B cell (primary cell): ENCODE data around the gene ZG16. TPM values are rescaled to one million over a fixed set of nuclear protein-coding genes. Genes with fewer than 3 reads are reported as not detected.
"Not testable (repeated sequence)": the region's sequence is repeated elsewhere in the genome, so short reads cannot be mapped to it uniquely, and the experiment has no call there.

Source experiments
- ATAC-seq: fragments of 200-7000 bp; cut with Tn5 transposase; one replicate; pipeline ENCODE4 v1.10.0; 2021; ENCODE audit warnings: low read depth, mild to moderate bottlenecking, moderate number of reproducible peaks, moderate library complexity
- CTCF ChIA-PET: fragments of 350-600 bp; sonication (Branson Sonifier 250); formaldehyde crosslinking; loops from one replicate; lab custom pipeline; 2021; ENCODE audit warnings: antibody characterized with exemption, inconsistent platforms; lab: Charles Lee
- POLR2A ChIA-PET: fragments of 350-600 bp; sonication (Branson Sonifier 250); formaldehyde crosslinking; loops from one replicate; lab custom pipeline; 2021; ENCODE audit warnings: antibody characterized with exemption; lab: Charles Lee
- DNase-seq: peaks from one replicate; pipeline ENCODE4 v3.0.0; 2013
- H2AFZ ChIP-seq: 2 replicates; pipeline ENCODE4 v1.6.1; 2012; ENCODE audit warnings: mild to moderate bottlenecking, low read depth, low read length; ENCODE audit not compliant: insufficient read depth, poor library complexity, severe bottlenecking
- H3K27ac ChIP-seq, 2 donors: 1 replicate in 1 of 2; 2 replicates in 1 of 2; pipeline ENCODE4 v1.5.1; 2012 to 2013; ENCODE audit warnings: low read length in 2 of 2, mild to moderate bottlenecking in 2 of 2, moderate library complexity in 1 of 2
- H3K27me3 ChIP-seq, 4 experiments: fragments of 200-600 bp in 1 of 4; sonication (generic) in 1 of 4; replicated peaks in 1 of 4; 1 replicate in 2 of 4; 2 replicates in 2 of 4; pipeline versions ENCODE4 v1.6.1 to v1.7.0; 2013 to 2016; ENCODE audit warnings: low read length in 3 of 4, mild to moderate bottlenecking in 2 of 4, mixed read lengths in 1 of 4, moderate library complexity in 1 of 4; ENCODE audit not compliant: insufficient read depth in 4 of 4, control insufficient read depth in 3 of 4; ENCODE audit errors: control extremely low read depth in 1 of 4
- H3K36me3 ChIP-seq, 2 experiments: replicated peaks in 1 of 2; 1 replicate in 1 of 2; 2 replicates in 1 of 2; pipeline versions ENCODE4 v1.6.1 to v1.7.1; 2013; ENCODE audit warnings: low read length in 1 of 2; ENCODE audit not compliant: insufficient read depth in 2 of 2, control insufficient read depth in 1 of 2; ENCODE audit errors: control extremely low read depth in 1 of 2, extremely low read depth in 1 of 2
- H3K4me1 ChIP-seq, 2 donors: fragments of 200-600 bp in 1 of 2; sonication (generic) in 1 of 2; 1 replicate in 1 of 2; 2 replicates in 1 of 2; pipeline versions ENCODE4 v1.5.1 to v1.6.1; 2013 to 2017; ENCODE audit warnings: low read length in 2 of 2; ENCODE audit not compliant: control insufficient read depth in 2 of 2, insufficient read depth in 2 of 2
- H3K4me2 ChIP-seq: replicated peaks from 2 replicates; pipeline ENCODE3; 2012; ENCODE audit warnings: mild to moderate bottlenecking, low read depth, low read length; ENCODE audit not compliant: poor library complexity, severe bottlenecking
- H3K4me3 ChIP-seq, 5 experiments: fragments of 200-600 bp in 1 of 5; sonication (generic) in 1 of 5; 1 replicate in 3 of 5; 2 replicates in 2 of 5; pipeline versions ENCODE4 v1.5.1 to v1.7.0; 2011 to 2016; ENCODE audit warnings: low read length in 4 of 5, mild to moderate bottlenecking in 4 of 5, low read depth in 2 of 5, control low read depth in 1 of 5, moderate library complexity in 1 of 5; ENCODE audit not compliant: insufficient read depth in 1 of 5; ENCODE audit errors: control extremely low read depth in 1 of 5, extremely low read depth in 1 of 5
- H3K79me2 ChIP-seq: fragments of 200-600 bp; sonication (generic); one replicate; pipeline ENCODE4 v1.6.0; 2016; ENCODE audit warnings: low read length; ENCODE audit not compliant: control insufficient read depth, insufficient read depth
- H3K9ac ChIP-seq: fragments of 200-600 bp; sonication (generic); 2 replicates; pipeline ENCODE4 v1.6.1; 2017; ENCODE audit warnings: mild to moderate bottlenecking, low read length, moderate library complexity
- H3K9me3 ChIP-seq, 3 donors: one replicate each; pipeline versions ENCODE4 v1.6.1 to v1.7.1; 2013; ENCODE audit warnings: low read length in 2 of 3; ENCODE audit not compliant: control insufficient read depth in 2 of 3, insufficient read depth in 1 of 3; ENCODE audit errors: control extremely low read depth in 1 of 3
- H4K20me1 ChIP-seq: 2 replicates; pipeline ENCODE4 v1.6.0; 2012; ENCODE audit warnings: mild to moderate bottlenecking, low read length; ENCODE audit not compliant: insufficient read depth, control insufficient read depth, poor library complexity, severe bottlenecking
- H3K27ac Mint-ChIP-seq: one replicate; pipeline ENCODE4 v1.8.0; 2021; ENCODE audit warnings: mixed read lengths
- H3K27me3 Mint-ChIP-seq: one replicate; pipeline ENCODE4 v1.8.0; 2021; ENCODE audit warnings: mixed read lengths
- H3K4me1 Mint-ChIP-seq: one replicate; pipeline ENCODE4 v1.8.0; 2021; ENCODE audit warnings: mixed read lengths
- H3K4me3 Mint-ChIP-seq: one replicate; pipeline ENCODE4 v1.8.0; 2021; ENCODE audit warnings: mixed read lengths
- H3K9me3 Mint-ChIP-seq: one replicate; pipeline ENCODE4 v1.8.0; 2022; ENCODE audit warnings: mixed read lengths; ENCODE audit not compliant: insufficient read depth
- EZH2 ChIP-seq: IDR thresholded peaks from 2 replicates; pipeline ENCODE4 v1.6.1; 2012; ENCODE audit warnings: borderline replicate concordance, low read depth, mild to moderate bottlenecking, moderate library complexity, low read length; ENCODE audit not compliant: insufficient read depth, poor library complexity, severe bottlenecking
- WGBS: methylation state at CpG from one replicate; pipeline ENCODE4 v1.1.5; 2013; ENCODE audit warnings: missing lambda C conversion rate; ENCODE audit not compliant: insufficient coverage; 5-methylcytosine and 5-hydroxymethylcytosine counted together
- intact Hi-C: fragments of 100-400 bp; cut with micrococcal nuclease; formaldehyde crosslinking; loops from one replicate; pipeline ENCODE4 v1.10.0; 2022
- polyA plus RNA-seq: library from polyadenylated mRNA; depleted of rRNA; stranded (reverse); fragments of >200 nt; gene quantifications from 2 replicates; pipeline ENCODE4 v1.2.3, GENCODE V29; 2012
- total RNA-seq, 2 donors: library from RNA; stranded (reverse); fragments of 120-200 nt in 1 of 2; gene quantifications; 1 replicate in 1 of 2; 2 replicates in 1 of 2; pipeline versions ENCODE4 v1.2.3 to v1.2.4, GENCODE V29; 2013 to 2022
- TF ChIP-seq, protein P1 (sequence below): fragments of 200-600 bp; IDR thresholded peaks from one replicate; pipeline ENCODE4 v1.8.0; 2022; ENCODE audit warnings: antibody characterized with exemption, mild to moderate bottlenecking

The ZG16 gene
- total and polyA plus RNA-seq, 2 donors (not counting 1 experiment from before 2014, with no cell fraction given), result 0.06 TPM; not detected in 1

DNA sequence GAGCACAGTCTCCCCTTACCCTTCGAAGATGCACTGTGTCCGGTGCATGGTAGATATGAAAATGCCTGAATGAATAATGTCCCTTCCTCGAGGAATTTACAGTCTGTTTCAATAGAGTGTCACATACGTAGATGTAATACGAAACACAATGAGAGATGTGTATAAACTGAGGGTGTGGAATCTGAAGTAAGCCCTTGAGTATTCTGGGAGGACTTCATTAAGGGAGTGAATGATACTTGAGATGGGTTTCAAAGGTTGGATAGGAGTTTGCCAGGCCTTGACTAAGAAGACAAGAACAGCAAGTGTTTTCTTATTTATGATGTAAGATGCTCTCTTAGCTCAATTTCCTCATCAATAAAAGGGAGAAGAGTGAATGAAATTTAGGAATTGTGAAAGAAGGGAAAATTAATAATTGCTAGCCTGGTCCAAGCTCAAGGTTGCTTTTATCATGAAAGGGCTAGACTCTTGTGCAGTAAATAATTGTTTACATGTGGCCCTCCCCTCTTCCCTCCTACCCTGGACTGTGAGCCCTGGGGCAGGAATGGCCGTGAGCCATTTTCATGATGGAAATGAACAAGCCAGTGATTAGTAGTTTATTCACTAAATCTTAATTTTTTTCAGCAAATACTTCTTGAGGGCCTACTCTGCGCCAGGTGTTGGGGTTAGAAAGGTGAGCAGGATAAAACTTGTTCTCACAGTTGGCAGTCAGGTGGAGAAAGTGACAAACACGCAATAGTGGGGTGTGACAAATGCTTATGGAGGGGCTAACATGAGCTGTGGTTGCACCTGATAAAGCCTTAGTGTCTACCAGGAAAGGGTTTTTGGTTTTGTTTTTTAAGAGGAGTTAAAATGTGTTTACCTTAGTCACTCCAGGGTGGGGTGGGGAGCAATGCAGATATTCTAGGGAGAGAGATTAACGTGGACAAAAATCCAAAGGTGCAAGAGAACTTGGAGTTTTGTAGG is 14.1 kb downstream of the ZG16 start:
- peak overlapping the region in 1 of 5 experiments; percentile 80 for H3K4me3 ChIP-seq
- H3K36me3 ChIP-seq, result peaks cover 2 to 3% of the 10 kb centered on the region in 2 experiments
- H2AFZ ChIP-seq, result peak overlapping the region; percentile 89
- H4K20me1 ChIP-seq, result no peaks in the 10 kb centered on the region
- ChIA-PET CTCF (interaction anchor here (1.0 to 2.6 kb wide), 3 partner anchors 15 to 57 kb away, joined by 3 to 15 read pairs (median 3); partner anchors contain the start of gene MAZ), POLR2A (interaction anchor here (0.5 kb wide), 1 partner anchor 141 kb away, joined by 6 read pairs; no protein-coding TSS in a partner anchor)
- H3K4me2 ChIP-seq, result peak overlapping the region; percentile 98
- peak overlapping the region; percentile 56 for H3K27ac Mint-ChIP-seq
- no peaks in the 10 kb centered on the region for H3K27me3 ChIP-seq
- peaks cover 30% of the 10 kb centered on the region for H3K4me1 Mint-ChIP-seq
- H3K9me3 Mint-ChIP-seq, result no peaks in the 10 kb centered on the region
- peak overlapping the region; percentile 99 for H3K4me3 Mint-ChIP-seq
- no peak overlapping the region for H3K9ac ChIP-seq
- peaks cover 17 to 29% of the 10 kb centered on the region in 2 donors for H3K4me1 ChIP-seq
- no peaks in the 10 kb centered on the region for H3K9me3 ChIP-seq
- no peak overlapping the region for H3K27ac ChIP-seq
- 85% methylated on average over 7 of the region's 9 CpGs for WGBS
- no peaks in the 10 kb centered on the region for H3K27me3 Mint-ChIP-seq
- no peak for DNase-seq
- H3K79me2 ChIP-seq, result peaks cover 49% of the 10 kb centered on the region
- intact Hi-C loops, result loop anchor here (2.0 to 5.0 kb wide), 3 partner anchors 89 to 205 kb away; partner anchors contain the start of genes INO80E and TAOK2
- TF ChIP-seq, protein P1, sequence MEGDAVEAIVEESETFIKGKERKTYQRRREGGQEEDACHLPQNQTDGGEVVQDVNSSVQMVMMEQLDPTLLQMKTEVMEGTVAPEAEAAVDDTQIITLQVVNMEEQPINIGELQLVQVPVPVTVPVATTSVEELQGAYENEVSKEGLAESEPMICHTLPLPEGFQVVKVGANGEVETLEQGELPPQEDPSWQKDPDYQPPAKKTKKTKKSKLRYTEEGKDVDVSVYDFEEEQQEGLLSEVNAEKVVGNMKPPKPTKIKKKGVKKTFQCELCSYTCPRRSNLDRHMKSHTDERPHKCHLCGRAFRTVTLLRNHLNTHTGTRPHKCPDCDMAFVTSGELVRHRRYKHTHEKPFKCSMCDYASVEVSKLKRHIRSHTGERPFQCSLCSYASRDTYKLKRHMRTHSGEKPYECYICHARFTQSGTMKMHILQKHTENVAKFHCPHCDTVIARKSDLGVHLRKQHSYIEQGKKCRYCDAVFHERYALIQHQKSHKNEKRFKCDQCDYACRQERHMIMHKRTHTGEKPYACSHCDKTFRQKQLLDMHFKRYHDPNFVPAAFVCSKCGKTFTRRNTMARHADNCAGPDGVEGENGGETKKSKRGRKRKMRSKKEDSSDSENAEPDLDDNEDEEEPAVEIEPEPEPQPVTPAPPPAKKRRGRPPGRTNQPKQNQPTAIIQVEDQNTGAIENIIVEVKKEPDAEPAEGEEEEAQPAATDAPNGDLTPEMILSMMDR, result no peak
- no peak for TF ChIP-seq EZH2
- no peak for ATAC-seq

DNA sequence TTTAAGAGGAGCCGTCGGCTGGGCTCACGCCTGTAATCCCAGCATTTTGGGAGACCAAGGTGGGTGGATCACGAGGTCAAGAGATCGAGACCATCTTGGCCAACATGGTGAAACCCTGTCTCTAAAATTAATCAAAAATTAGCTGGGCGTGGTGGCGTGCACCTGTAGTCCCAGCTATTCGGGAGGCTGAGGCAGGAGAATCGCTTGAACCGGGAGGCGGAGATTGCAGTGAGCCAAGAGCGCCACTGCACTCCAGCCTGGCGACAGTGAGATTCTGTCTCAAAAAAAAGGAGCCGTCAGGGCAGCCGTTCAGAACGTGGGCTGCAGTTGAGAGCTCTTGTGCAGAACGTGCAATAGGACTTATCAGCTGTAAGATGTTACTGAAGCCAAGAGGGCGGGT is 15.1 kb downstream of the ZG16 start:
- not testable (repeated sequence) for H3K27ac Mint-ChIP-seq

More for the DNA sequence above, 15.1 kb downstream of the ZG16 start:
- Histone ChIP-seq H3K79me2 (peaks cover 49% of the 10 kb centered on the region), H3K4me1 (peaks cover 17 to 29% of the 10 kb centered on the region in 2 donors), H3K36me3 (peaks cover 2 to 13% of the 10 kb centered on the region in 2 experiments)
- H3K9ac ChIP-seq, ATAC-seq, H2AFZ ChIP-seq, H3K4me3 Mint-ChIP-seq, POLR2A ChIA-PET, H4K20me1 ChIP-seq, DNase-seq, H3K4me3 ChIP-seq, H3K9me3 ChIP-seq, H3K4me2 ChIP-seq, H3K27me3 ChIP-seq, H3K27me3 Mint-ChIP-seq, H3K9me3 Mint-ChIP-seq, H3K27ac ChIP-seq: not testable (repeated sequence)
- H3K4me1 Mint-ChIP-seq, result peaks cover 30% of the 10 kb centered on the region
- CTCF ChIA-PET, result interaction anchor here (0.8 kb wide), 1 partner anchor 15 kb away, joined by 4 read pairs; no protein-coding TSS in a partner anchor
- intact Hi-C loops, result loop anchor here (5.0 kb wide), 1 partner anchor 179 kb away; the partner anchor contains the start of gene TAOK2
- 98% methylated on average over 18 of the region's 18 CpGs for WGBS
